Measurements from ENCODE around the gene ARHGAP24. TPM values are rescaled to one million over a fixed set of nuclear protein-coding genes. Genes with fewer than 3 reads are reported as not detected.

The ARHGAP24 gene
- total and polyA plus RNA-seq, 2 experiments from 2014 or later = 0.21 to 0.36 TPM

- Mint-ChIP-seq H3K4me3 (no peak overlapping the region), H3K27me3 (ENCODE audit: insufficient read depth, low read depth, poor library complexity) (no peaks in the 10 kb centered on the region), H3K4me1 (peaks cover 28% of the 10 kb centered on the region), H3K9me3 (peaks cover 7% of the 10 kb centered on the region), H3K36me3 (ENCODE audit: low read depth) (no peaks in the 10 kb centered on the region), H3K27ac (no peak overlapping the region)
- H3K27ac ChIP-seq (ENCODE audit: low read depth) = no peak overlapping the region
- no peak overlapping the region for H3K4me2 ChIP-seq
- H3K36me3 ChIP-seq (ENCODE audit: insufficient read depth) = no peaks in the 10 kb centered on the region; the same call in 1 of the 2 replicates
- no peaks in the 10 kb centered on the region for H3K79me2 ChIP-seq (replicated peaks; ENCODE audit: insufficient read depth)
- H3K27me3 ChIP-seq (ENCODE audit: insufficient read depth) = no peaks in the 10 kb centered on the region
- DNase-seq (ENCODE audit: low spot score) = no peak
- no peak overlapping the region for H3K4me3 ChIP-seq
- peaks cover 18% of the 10 kb centered on the region for H3K9me2 ChIP-seq (ENCODE audit: insufficient read depth)
- TF ChIP-seq ETS1 (IDR thresholded peaks at IDR 0.05) (no peak), CTCF (conservative IDR thresholded peaks at IDR 0.05; ENCODE audit: low read depth in 2 of 2) (no peak), ZNF462 (CRISPR knock-in tag; IDR thresholded peaks at IDR 0.05) (no peak), ZNF114 (CRISPR knock-in tag; IDR thresholded peaks at IDR 0.05) (no peak), ZNF331 (CRISPR knock-in tag; IDR thresholded peaks at IDR 0.05; ENCODE audit: low read depth) (no peak), EZH2phosphoT487 (IDR thresholded peaks at IDR 0.05; ENCODE audit: unreplicated experiment) (no peak), JUNB (IDR thresholded peaks at IDR 0.05; ENCODE audit: unreplicated experiment) (no peak)
- ATAC-seq = no peak
- H3K4me1 ChIP-seq (ENCODE audit: insufficient read depth) = peaks cover 30% of the 10 kb centered on the region
- no peaks in the 10 kb centered on the region for H3F3A ChIP-seq (replicated peaks; ENCODE audit: low read depth)
- no peak overlapping the region for H2AFZ ChIP-seq
- H4K20me1 ChIP-seq (replicated peaks; ENCODE audit: insufficient read depth) = no peaks in the 10 kb centered on the region
Measured at GRCh38 chr4:85673540-85673939, 198.6 kb downstream of the ARHGAP24 start.
